Cardiac fibroblast (primary cell): ENCODE results near the gene RACK1.
A peak's percentile ranks its signal among the peaks of the same experiment; 100 is the strongest.

ENCODE experiments used
- DNase-seq, 2 donors: peaks; one replicate each; pipeline versions ENCODE4 v3.0.0 to v3.0.0-alpha.2; 2010; ENCODE audit warnings: low read depth in 2 of 2
- H3K4me3 ChIP-seq, 2 donors: replicated peaks in 1 of 2; 1 replicate in 1 of 2; 2 replicates in 1 of 2; pipeline ENCODE4 v1.5.1; 2011; ENCODE audit warnings: low read depth in 2 of 2, low read length in 2 of 2, mild to moderate bottlenecking in 2 of 2, moderate library complexity in 1 of 2
- TF ChIP-seq, protein P1 (sequence below): IDR thresholded peaks from one replicate; pipeline ENCODE4 v1.5.1; 2011; ENCODE audit warnings: low read depth, mild to moderate bottlenecking, low read length, inconsistent platforms

Gene RACK1

GRCh38 chr5:181195249-181195761 lies 48.4 kb downstream of the RACK1 start:
- DNase-seq = no peak
- TF ChIP-seq, protein P1, sequence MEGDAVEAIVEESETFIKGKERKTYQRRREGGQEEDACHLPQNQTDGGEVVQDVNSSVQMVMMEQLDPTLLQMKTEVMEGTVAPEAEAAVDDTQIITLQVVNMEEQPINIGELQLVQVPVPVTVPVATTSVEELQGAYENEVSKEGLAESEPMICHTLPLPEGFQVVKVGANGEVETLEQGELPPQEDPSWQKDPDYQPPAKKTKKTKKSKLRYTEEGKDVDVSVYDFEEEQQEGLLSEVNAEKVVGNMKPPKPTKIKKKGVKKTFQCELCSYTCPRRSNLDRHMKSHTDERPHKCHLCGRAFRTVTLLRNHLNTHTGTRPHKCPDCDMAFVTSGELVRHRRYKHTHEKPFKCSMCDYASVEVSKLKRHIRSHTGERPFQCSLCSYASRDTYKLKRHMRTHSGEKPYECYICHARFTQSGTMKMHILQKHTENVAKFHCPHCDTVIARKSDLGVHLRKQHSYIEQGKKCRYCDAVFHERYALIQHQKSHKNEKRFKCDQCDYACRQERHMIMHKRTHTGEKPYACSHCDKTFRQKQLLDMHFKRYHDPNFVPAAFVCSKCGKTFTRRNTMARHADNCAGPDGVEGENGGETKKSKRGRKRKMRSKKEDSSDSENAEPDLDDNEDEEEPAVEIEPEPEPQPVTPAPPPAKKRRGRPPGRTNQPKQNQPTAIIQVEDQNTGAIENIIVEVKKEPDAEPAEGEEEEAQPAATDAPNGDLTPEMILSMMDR = no peak

DNA sequence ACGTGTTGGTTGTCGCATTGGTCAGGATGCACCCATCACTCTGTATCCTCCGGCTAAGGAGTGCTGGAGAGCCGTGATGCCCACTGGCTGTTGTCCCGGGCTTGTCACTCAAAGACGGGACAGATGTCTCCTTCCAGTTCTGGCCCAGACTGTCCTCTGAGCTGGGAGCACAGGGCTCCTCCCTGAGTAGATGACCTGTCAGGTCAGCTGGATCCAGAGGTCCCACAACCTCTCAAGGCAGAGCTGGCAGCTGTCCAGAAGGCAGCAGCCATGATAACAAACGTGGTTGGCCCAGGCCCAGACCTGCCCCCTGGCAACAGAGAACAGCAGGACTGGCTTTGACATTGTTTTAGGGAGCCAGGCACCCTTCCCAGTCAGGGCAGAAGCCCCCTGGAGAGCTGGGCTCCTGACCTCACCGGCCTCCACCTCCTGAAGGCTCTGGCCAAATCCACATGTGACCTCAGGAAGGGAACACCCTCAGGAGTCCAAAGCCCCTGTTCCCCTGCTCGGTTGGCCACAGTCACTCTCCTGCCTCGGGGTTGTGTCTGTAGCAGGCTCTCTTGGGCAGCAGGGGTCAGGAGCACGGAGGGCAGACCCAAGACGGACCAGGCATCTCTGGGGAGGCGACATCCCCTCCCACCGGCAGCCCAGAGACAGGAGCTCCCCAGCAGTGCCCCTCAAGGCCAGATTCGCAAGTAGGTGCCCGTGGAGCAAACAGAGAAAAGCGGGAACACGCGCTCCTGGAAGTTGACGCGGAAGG lies 49.0 kb downstream of the RACK1 start:
- DNase-seq = no peak
- no peak overlapping the region for H3K4me3 ChIP-seq
- TF ChIP-seq, protein P1 = no peak

More at GRCh38 chr5:181195249-181195761, 48.4 kb downstream of the RACK1 start:
- H3K4me3 ChIP-seq = no peak overlapping the region

- no peak overlapping the region for H3K4me3 ChIP-seq
- TF ChIP-seq, protein P1 = no peak
- DNase-seq = no peak
These were observed 50.0 kb downstream of the RACK1 start for GRCh38 chr5:181193656-181194055.

DNA sequence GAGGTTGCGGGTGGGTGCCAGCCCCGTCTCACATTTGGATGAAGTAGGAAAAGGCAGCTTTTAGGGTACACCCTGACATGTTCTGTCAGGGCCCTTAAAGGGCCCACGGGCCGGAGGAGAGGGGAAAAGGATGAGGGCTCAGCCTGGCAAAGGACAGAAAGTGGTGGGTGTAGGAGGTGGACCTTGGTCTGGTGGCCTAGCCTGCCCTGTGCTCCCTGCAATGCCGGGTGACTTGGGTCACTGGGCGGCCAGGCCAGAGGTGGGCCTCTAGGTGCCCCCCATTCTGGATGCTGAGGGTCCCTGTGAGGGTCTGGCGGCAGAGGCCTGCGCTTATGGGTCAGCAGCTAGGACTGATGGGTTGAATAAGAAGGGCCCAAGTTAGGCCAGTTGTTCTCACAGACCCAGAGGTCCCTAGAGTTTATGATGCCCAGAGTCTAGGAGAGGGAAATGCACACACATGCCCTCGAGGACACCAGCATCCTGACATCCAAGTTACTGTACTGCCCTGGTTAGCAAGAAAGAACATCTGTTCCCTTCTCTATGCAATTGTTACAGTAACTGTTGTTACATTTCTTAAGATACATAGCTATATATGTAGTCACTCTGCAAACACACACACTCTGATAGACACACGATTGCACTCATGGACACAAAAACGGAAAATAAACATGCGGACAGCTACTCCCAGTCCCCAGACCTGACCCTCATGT lies 51.2 kb downstream of the RACK1 start:
- H3K4me3 ChIP-seq = peak overlapping the region; percentile 64 to 69
- peak in 1 of 2 donors; percentile 43 for DNase-seq
- TF ChIP-seq, protein P1 = no peak

DNA sequence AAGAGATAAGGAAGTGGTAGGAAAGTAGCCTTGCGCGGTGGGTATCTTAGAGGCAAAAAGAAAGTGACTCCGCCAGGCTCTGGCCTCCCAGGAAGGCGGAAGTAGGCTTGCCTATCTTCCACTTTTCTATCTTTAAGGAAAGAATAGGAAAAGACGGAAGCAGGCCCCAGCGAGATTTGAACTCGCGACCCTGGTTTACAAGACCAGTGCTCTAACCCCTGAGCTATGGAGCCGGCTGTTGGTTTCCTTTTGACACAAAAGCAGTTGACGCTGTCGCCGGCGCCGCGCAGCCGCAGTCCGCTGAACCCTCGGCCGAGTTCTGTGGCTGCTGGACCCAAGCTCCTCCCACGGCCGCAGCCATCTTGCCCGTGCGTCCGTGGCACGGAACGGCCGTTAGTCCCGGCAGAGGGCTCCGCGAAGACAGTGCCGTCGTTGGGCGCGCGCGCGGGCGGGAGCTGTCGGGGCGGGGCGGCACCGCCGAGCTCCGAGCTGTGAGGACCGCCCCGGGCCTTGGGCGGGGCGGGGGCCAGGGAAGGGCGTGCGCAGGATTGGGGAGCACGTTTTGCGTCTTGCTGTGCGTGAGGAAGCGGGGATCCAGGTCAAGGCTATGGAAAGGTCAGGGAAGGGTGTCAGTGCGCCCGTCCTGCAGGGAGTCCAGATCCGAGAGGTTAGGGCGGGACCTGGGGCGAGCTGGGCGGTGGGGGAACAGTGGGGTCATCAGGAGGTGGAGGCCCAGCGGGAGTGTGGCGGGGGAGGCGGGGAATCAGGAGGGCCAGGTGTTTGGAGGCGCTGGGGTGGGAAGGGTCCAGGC lies 52.0 kb downstream of the RACK1 start:
- peak overlapping the region; percentile 69 to 87 for H3K4me3 ChIP-seq
- peak; percentile 96 to 98 for DNase-seq
- TF ChIP-seq, protein P1 = no peak

DNA sequence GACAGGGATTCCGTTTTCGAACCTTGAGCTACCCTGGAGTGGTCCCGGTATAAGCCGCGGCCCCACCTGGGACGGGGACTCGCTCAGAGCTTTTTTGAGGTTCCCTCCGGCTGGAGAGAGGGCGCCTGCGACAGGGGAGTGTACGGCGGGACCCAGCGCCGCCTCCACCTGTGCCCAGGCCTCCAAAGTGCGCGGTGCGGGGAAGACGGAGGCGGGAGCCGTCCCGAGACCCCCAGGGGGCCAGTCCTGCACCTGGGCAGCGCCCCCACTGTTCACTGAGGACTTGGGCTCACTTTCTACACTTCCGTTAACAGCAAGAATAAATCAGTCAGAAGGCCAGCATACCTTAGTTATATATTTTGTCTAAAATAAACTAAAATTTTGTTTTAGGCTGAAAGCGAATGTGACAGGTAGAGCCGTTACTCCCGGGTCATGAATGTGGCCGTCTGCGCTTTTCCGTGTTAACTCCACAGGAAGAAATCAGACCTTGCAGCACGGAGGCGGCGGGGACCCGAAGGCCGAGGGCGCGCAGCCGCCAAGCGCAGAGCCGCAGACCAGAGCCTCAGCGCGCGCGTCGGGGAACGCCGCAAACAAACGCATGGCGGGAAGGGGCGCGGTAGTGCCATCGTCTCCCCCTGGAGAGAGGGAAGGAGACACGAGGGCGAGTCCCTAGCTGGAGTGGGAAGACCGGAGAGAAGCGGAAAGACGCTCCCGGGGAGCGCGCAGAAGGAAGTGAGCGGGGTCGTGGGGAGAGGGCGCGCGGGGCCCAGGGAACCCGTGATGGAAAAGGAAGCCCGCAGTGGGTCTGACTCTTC lies 52.8 kb downstream of the RACK1 start:
- peak overlapping the region; percentile 69 to 87 for H3K4me3 ChIP-seq
- peak; percentile 50 to 60 for DNase-seq
- TF ChIP-seq, protein P1 = peak; percentile 14
